ENCODE measurements around the gene ZNF345. TPM values are rescaled to one million over a fixed set of nuclear protein-coding genes. Genes with fewer than 3 reads are reported as not detected.

The ZNF345 gene
- polyA plus RNA-seq (2012; ENCODE audit: insufficient read length, low read depth) = not detected

DNA sequence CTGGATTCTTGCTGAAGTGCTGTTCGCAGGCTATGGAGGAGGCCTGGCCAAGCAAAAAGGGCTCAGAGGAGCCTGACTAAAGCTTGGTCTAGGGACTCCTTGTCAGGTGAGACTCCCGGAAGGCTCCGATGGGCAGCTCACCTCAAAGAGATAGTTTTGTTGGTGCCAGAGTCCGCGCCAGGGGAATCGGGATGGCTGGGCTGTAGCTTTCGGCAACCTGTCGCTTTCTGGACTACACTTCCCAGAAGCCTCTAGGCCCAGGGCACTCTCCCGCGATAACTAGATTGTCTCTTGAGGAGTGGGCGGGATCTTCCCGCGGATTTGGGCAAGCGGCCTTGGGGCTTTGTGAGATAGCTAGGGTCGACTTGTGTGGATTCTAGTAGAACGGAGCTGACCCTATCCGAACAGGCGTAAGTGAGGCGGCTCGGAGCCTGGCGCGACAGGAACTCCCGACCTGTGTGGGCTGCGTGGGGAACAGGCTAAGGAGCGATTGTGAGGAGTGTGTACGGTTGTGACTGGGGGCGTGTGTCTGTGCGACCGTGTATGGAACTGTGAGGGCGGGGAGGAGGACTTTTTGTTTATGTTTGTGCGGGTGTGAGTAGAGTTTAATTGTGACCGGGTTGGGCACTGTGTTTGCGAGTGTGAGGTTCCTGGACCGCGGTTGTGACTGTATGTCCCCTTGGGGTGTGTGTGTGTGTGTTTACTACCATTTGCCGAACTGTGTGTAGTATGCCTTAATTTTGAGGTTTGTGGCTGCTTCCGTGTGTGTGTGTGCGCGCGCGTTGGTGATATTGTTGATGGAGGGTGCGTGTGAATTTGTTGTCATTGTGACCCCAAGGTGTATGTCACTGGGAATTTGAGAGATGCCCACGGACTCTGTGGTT is at the start of gene ZNF345:
Gene ZNF345, plus strand, starts transcription at position 318 of the 884 bp plus-strand sequence. CDS start 25,955 bp downstream, outside the sequence.
- TF ChIP-seq TAF1 (IDR thresholded peaks at IDR 0.05; ENCODE audit: borderline replicate concordance, insufficient read depth, low read length) = no peak
- TF ChIP-seq SIN3A (IDR thresholded peaks at IDR 0.05; ENCODE audit: borderline replicate concordance, insufficient read depth, low read length) = peak; percentile 39; the same call in 1 of the 2 replicates
- peak; percentile 49; the same call in 1 of the 2 replicates for TF ChIP-seq POLR2AphosphoS5 (IDR thresholded peaks at IDR 0.05; ENCODE audit: low read depth, low read length)
- TF ChIP-seq FOXP2 (optimal IDR thresholded peaks at IDR 0.05; ENCODE audit: borderline replicate concordance, extremely low read depth, extremely low read length, insufficient read depth) = no peak
- TF ChIP-seq, protein P1, sequence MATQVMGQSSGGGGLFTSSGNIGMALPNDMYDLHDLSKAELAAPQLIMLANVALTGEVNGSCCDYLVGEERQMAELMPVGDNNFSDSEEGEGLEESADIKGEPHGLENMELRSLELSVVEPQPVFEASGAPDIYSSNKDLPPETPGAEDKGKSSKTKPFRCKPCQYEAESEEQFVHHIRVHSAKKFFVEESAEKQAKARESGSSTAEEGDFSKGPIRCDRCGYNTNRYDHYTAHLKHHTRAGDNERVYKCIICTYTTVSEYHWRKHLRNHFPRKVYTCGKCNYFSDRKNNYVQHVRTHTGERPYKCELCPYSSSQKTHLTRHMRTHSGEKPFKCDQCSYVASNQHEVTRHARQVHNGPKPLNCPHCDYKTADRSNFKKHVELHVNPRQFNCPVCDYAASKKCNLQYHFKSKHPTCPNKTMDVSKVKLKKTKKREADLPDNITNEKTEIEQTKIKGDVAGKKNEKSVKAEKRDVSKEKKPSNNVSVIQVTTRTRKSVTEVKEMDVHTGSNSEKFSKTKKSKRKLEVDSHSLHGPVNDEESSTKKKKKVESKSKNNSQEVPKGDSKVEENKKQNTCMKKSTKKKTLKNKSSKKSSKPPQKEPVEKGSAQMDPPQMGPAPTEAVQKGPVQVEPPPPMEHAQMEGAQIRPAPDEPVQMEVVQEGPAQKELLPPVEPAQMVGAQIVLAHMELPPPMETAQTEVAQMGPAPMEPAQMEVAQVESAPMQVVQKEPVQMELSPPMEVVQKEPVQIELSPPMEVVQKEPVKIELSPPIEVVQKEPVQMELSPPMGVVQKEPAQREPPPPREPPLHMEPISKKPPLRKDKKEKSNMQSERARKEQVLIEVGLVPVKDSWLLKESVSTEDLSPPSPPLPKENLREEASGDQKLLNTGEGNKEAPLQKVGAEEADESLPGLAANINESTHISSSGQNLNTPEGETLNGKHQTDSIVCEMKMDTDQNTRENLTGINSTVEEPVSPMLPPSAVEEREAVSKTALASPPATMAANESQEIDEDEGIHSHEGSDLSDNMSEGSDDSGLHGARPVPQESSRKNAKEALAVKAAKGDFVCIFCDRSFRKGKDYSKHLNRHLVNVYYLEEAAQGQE (IDR thresholded peaks at IDR 0.05; ENCODE audit: insufficient read depth in 1 of 2, low read depth in 2 of 2, low read length in 2 of 2) = no peak

DNA sequence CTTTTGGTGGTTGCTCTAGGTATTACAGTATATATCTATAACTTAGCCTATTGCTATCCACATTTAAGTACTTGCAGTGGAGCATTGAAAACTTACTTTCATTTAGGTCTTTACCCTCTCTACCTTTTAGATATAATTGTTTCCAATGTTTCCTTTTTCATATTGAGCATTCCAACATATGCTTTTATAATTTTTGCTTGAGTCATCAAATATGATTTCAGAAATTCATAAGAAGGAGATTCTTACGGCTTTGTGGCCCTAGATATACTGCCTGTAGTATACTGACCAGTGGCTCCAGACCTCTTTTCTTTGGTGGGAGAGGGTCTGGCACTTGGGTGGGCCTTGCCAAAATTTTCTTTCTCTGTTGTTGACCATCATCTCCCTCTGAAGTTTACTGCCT is 45.3 kb upstream of the ZNF345 start:
- TF ChIP-seq FOXP2 (optimal IDR thresholded peaks at IDR 0.05; ENCODE audit: borderline replicate concordance, extremely low read depth, extremely low read length, insufficient read depth) (no peak), TAF1 (IDR thresholded peaks at IDR 0.05; ENCODE audit: borderline replicate concordance, insufficient read depth, low read length) (no peak), POLR2AphosphoS5 (IDR thresholded peaks at IDR 0.05; ENCODE audit: low read depth, low read length) (no peak), SIN3A (IDR thresholded peaks at IDR 0.05; ENCODE audit: borderline replicate concordance, insufficient read depth, low read length) (no peak)

DNA sequence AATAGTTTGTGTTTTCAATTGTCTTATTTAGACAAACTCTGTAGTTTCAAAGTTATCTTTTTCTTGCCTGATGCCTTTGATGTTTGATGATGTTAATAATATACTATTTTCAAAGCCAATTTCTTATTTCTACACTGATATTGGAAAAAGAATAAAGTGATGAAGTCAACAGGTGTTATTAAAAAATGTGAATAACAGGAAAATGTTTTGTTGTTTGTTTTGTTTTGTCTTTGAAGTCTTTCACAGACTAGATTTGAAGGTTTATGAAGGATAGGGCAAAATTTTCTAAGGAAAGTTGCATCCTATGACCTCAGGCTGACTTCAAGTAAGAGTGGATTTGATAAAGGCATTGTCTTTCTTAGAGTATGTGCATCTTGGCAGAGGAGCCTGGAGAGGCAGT is 43.6 kb upstream of the ZNF345 start:
- TF ChIP-seq SIN3A (IDR thresholded peaks at IDR 0.05; ENCODE audit: borderline replicate concordance, insufficient read depth, low read length) (no peak), POLR2AphosphoS5 (IDR thresholded peaks at IDR 0.05; ENCODE audit: low read depth, low read length) (no peak), TAF1 (IDR thresholded peaks at IDR 0.05; ENCODE audit: borderline replicate concordance, insufficient read depth, low read length) (no peak), FOXP2 (optimal IDR thresholded peaks at IDR 0.05; ENCODE audit: borderline replicate concordance, extremely low read depth, extremely low read length, insufficient read depth) (no peak)
- TF ChIP-seq, protein P1 (IDR thresholded peaks at IDR 0.05; ENCODE audit: insufficient read depth in 1 of 2, low read depth in 2 of 2, low read length in 2 of 2) = no peak

DNA sequence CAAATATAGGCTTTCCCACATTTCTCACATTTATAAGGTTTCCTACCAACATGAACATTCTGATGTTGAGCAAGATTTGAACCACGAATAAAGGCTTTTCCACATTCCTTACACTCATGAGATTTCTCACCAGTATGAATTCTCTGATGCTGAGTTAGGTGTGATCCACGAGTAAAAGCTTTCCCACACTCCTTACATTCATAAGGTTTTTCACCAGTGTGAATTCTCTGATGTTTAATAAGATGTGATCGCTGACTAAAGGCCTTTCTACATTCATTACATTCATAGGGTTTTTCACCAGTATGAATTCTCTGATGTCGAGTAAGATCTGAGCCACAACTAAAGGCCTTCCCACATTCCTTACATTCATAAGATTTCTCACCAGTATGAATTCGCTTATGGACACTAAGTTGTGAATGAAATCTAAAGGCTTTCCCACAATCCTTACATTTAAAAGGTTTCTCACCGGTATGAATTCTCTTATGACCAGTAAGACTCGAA is 31.5 kb upstream of the ZNF345 start:
- TF ChIP-seq POLR2AphosphoS5 (IDR thresholded peaks at IDR 0.05; ENCODE audit: low read depth, low read length) (no peak), FOXP2 (optimal IDR thresholded peaks at IDR 0.05; ENCODE audit: borderline replicate concordance, extremely low read depth, extremely low read length, insufficient read depth) (no peak), TAF1 (IDR thresholded peaks at IDR 0.05; ENCODE audit: borderline replicate concordance, insufficient read depth, low read length) (no peak), SIN3A (IDR thresholded peaks at IDR 0.05; ENCODE audit: borderline replicate concordance, insufficient read depth, low read length) (no peak)
- TF ChIP-seq, protein P1 (IDR thresholded peaks at IDR 0.05; ENCODE audit: insufficient read depth in 1 of 2, low read depth in 2 of 2, low read length in 2 of 2) = no peak

DNA sequence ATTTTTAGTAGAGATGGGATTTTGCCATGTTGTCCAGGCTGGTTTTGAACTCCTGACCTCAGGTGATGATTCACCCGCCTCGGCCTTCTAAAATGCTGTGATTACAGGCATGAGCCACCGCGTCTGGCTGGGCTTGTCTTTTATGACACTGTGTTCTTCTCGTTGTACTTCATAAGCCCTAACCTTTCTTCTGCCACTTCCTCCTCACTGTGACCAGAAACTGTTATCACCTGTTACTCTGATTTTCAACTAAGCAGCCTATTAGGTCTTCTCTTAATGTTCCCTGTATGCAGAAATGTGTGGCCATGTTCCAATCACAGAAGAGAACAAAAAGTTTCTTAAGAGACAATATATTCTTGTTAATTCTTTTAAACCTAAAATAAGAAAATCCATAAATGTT is 28.9 kb upstream of the ZNF345 start:
- TF ChIP-seq TAF1 (IDR thresholded peaks at IDR 0.05; ENCODE audit: borderline replicate concordance, insufficient read depth, low read length) (no peak), SIN3A (IDR thresholded peaks at IDR 0.05; ENCODE audit: borderline replicate concordance, insufficient read depth, low read length) (no peak), FOXP2 (optimal IDR thresholded peaks at IDR 0.05; ENCODE audit: borderline replicate concordance, extremely low read depth, extremely low read length, insufficient read depth) (no peak), POLR2AphosphoS5 (IDR thresholded peaks at IDR 0.05; ENCODE audit: low read depth, low read length) (no peak)
- TF ChIP-seq, protein P1 (IDR thresholded peaks at IDR 0.05; ENCODE audit: insufficient read depth in 1 of 2, low read depth in 2 of 2, low read length in 2 of 2) = no peak

Data from PFSK-1 (cell line).